Measurements from ENCODE around the gene ST6GALNAC3.
"Not testable (repeated sequence)": the region's sequence is repeated elsewhere in the genome, so short reads cannot be mapped to it uniquely, and the experiment has no call there.

The ST6GALNAC3 gene

GRCh38 chr1:76109901-76110560 is 35.5 kb downstream of the ST6GALNAC3 start:
- no peak for FAIRE-seq

- FAIRE-seq: no peak
These were observed 36.1 kb downstream of the ST6GALNAC3 start for GRCh38 chr1:76110666-76111065.

DNA sequence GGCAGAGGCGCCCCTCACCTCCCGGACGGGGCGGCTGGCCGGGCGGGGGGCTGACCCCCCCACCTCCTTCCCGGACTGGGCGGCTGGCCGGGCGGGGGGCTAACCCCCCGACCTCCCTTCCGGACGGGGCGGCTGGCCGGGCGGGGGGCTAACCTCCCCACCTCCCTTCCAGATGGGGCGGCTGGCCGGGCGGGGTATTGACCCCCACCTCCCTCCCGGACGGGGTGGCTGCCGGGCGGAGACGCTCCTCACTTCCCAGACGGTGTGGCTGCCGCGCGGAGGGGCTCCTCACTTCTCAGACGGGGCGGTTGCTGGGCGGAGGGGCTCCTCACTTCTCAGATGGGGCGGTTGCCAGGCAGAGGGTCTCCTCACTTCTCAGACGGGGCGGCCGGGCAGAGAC is 37.8 kb downstream of the ST6GALNAC3 start:
- FAIRE-seq: not testable (repeated sequence)

- FAIRE-seq: no peak
These were observed 38.9 kb downstream of the ST6GALNAC3 start for GRCh38 chr1:76113446-76113845.

DNA sequence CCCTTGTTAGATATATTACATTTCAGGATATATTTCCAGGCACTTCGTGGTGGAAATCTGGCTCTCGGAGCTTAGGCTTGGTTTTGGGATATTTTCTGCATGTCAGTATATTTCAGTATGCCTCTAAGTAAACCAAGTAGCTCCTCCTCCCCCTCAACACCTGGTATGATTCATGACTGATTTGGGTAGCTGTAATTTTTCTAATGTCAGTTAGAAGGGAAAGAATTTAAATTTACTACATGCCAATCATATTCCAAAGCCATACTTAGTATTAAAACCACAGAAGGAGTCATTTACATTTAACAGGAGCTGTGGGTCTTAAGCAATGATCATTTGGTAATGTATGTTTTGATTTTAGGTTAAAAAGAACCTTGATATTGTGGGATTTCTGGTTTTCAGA is 40.6 kb downstream of the ST6GALNAC3 start:
- FAIRE-seq: no peak

GRCh38 chr1:76121850-76122249 is 47.3 kb downstream of the ST6GALNAC3 start:
- FAIRE-seq: no peak

GRCh38 chr1:76122271-76122670 is 47.7 kb downstream of the ST6GALNAC3 start:
- FAIRE-seq: no peak

DNA sequence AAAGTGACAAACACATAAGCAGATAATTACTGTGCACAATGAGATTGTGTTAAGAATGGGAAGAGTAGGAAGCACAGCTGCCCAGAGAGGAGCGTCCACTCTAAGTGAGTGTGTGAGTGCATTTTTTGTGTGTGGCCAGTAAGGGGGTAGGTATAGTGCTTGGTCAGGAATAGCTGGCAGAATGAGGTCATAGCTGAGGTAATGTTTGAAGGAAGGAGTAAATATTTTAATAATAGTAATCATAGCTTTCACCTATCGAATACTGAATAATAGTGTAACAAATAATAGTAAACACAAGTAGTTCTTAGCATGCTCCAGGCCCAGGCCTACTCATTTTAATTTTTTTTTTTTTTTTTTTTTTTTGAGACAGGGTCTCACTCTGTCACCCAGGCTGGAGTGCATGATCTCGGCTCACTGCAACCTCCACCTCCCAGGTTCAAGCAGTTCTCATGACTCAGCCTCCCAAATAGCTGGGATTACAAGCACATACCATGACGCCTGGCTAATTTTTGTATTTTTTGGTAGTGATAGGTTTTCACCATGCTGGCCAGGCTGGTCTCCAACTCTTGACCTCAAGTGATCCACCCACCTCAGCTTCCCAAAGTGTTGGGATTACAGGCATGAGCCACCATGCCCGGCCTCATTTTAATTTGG is 49.0 kb downstream of the ST6GALNAC3 start:
- FAIRE-seq: not testable (repeated sequence)

DNA sequence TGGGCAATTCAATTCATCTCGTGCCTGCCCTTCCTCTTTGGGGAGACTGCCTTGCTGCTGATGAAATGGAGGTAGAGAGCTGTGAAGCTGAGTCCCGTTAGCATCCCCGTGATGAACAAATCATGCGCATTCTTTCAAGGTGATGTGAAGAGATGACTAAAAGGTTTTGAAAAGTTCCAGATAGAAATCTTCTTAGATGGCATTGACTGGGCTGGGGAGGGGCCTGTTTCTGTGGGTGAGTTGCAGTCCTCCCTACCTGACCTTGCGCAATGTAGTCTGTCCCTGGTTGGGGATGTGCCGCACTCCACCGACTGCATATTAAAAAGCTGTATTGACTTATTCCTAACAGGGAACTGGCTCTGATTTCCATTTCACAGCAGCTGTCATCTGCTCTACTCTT is 49.6 kb downstream of the ST6GALNAC3 start:
- no peak for FAIRE-seq

DNA sequence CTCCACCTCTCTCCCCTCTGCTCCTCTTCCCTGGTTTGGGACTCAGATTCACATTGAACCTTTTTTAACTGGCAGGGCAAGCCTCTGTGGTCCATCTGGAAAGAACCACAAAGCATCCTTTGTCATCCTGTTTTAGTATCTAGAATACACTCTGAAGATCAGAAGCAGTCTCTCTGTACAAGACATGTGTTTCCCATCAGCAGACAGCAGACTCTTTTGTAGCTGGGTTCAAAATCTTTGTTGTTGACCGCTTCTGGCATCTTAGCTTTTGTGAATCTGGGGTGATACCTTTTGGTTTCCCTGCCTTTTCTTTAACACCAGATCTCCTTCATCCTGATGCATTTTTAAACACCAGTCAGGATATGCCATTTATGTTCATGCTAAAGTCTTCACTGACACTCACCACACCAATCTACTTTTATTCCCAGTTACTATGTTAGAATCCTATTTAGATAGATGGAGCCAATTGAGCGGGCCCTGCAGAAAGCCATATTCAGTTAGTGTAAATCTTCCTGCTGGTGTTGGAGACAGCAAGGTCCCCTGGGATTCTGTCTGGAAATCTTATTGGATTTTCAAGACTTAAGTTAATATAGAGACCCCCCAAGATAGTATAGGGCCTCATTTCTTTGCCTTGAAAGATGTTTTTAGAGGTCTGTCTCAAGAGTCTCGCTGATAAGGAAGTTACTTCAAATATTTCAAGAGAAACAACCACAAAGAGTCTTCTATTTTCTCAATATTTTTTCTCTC is 51.1 kb downstream of the ST6GALNAC3 start:
- no peak for FAIRE-seq

DNA sequence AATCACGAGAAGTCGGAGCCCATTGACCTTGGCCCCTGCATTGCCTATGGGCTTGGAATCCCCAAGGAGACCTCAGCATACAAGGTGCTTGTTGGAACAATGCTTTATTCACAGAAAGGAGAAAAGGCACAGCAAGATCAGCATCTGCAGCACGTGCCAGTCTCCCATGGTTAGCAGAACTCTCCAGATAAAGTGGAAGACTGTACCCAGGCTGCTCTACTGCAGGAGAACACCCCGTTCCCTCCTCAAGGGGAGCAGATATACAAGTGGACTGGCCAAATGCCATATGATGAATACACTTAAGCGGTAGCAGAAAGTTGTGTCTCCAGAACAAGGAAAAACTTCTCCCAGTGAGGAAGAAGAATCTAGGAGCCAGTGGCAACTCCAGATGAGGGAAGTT is 53.5 kb downstream of the ST6GALNAC3 start:
- FAIRE-seq: no peak

DNA sequence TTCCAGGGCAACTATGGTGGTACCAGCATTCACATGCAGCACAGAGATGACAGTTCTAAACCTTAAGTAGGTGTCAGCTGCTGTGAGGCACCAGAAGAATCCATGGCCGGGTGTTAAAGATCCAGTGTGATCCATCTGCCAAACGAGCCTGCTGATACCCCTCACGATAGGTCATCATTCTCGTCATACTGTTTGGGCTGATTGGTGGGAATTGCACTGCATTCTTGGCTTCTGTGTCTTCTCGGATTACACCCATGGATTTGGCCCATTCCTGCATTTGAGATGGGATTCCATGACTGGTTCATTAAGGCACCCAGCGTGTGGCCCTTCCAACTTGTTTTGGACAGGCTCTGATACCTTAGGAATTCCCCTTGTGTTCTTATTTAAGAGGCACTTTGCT is 55.2 kb downstream of the ST6GALNAC3 start:
- FAIRE-seq: no peak

DNA sequence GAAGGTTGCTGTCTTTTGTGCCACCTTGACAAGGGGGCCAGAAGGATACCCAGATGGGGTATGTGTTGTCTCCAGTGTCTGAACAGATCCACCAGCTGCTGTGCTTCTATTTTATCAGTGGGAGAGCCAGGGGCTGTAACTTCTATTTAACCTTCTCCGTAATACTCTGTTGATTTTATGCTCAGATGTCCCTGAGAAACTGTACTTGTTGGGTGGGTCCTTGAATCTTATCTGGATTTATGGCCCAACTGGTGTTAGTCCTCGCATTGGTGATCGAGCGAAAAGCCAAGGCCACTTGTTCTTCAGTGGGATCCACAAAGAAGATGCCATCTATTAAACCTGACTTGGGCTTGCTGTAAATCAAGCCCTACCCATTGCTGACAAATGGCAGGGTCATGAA is 56.4 kb downstream of the ST6GALNAC3 start:
- no peak for FAIRE-seq

- no peak for FAIRE-seq
These were observed 59.4 kb downstream of the ST6GALNAC3 start for GRCh38 chr1:76133977-76134376.

GRCh38 chr1:76135835-76136234 is 61.3 kb downstream of the ST6GALNAC3 start:
- no peak for FAIRE-seq

DNA sequence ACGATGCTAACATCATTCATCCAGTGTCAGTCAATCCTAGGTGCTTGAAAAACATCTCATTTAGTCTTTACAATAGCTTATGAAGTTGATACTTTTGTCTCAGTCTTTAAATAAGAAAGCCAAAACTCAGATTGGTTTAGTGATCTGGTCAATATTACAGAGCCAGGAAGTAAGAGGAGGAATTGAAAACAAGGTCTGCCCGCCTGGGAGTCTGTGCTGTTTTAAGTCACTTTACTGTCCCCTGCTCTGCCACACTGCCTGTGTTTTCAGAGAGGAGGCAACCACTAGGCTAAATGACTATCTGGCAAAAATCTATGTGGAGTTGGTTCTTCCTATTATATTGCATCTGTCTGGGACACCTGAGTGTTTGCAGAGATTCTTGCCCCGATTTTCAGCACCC is 62.3 kb downstream of the ST6GALNAC3 start:
- no peak for FAIRE-seq

GRCh38 chr1:76137746-76138145 is 63.2 kb downstream of the ST6GALNAC3 start:
- FAIRE-seq: no peak

DNA sequence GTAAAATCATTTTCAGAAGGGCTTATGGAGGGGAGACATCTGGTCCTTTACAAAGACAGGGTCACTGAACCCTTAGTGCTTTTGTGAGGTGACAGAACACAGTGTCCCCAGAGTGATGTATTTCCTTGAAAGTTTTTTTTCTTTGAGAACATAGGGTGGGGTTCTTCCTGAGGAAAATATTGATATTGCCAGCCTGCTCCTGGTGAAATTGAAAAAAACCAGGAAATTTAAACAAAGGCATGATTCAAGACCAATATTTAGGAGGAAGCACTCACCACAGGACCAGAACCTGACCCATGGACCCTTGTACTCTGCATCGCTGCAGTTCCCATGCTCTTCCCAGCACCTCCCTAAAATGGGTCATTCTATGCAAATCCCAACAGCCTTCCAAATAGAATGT is 63.7 kb downstream of the ST6GALNAC3 start:
- FAIRE-seq: no peak

DNA sequence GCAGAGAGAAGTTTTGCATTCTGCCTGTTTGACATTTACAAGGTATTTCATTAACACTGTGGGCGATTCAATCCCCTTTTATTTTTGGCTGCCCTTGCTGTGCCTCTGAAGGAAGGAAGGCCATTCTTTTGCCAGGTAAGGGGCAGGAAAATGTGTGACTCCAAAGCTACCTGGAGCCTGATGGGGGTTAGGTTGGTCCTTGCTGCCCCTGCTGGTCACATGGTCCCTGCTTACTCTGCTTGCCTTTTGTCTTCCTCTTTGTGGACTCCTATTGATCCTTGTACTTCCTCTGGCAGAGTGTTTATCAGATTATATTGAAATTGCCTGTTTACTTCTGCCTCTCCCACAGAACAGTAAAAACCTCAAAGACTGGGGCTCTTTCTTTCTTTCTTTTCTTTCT is 65.7 kb downstream of the ST6GALNAC3 start:
- FAIRE-seq: no peak

DNA sequence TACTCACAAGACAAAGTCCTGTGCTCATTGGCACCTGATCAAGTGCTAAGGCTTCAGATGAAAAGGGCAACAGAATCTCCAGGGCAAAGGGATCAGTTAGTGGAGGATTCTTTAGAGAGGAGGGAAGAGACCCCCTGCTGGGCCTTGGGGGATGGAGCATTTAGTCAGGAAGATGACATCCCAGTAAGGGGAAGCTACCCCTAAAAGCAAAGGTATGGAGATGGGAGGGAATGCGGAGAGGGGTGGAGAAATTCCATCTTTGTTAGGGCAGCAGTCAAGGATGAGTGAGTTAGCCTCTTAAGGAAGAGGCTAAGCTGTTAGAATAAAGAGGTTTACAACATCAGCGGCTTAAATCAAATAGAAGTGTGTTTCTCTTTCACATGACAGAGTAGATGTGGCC is 67.4 kb downstream of the ST6GALNAC3 start:
- FAIRE-seq: no peak

- FAIRE-seq: no peak
These were observed 68.4 kb downstream of the ST6GALNAC3 start for GRCh38 chr1:76142771-76143540.

- no peak for FAIRE-seq
These were observed 69.7 kb downstream of the ST6GALNAC3 start for GRCh38 chr1:76144247-76144646.

DNA sequence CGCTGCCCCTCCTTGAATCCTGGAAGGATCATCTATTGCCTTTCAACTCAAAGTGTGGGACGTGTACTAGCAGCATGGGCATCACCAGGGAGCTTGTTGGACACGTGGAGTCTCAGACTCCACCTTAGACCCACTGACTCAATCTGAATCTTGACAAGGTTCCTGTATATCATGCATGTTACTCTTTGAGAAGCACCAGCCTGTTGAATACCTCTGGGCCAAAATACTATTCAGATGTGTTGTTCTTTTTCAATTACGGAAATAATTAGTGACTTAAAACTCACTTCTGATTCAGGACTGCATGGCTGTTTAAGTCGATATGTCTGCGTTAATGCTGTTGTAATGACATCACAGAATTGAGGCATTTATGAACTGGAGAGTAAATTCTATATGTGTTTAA is 70.8 kb downstream of the ST6GALNAC3 start:
- FAIRE-seq: no peak

Data from colon (tissue), 2 donors.